Body of pancreas (tissue), 4 donors: ENCODE results near the gene PDHB.

ENCODE experiments used
- CTCF ChIP-seq, 7 experiments: fragments of 450-650 bp in 4 of 7; fragments of 200-600 bp in 3 of 7; sonication (generic) in 3 of 7; IDR thresholded peaks; one replicate each; pipeline ENCODE4 v1.5.1; 2016 to 2019; ENCODE audit warnings: antibody characterized with exemption in 7 of 7
- POLR2A ChIP-seq, 3 donors: fragments of 450-650 bp; IDR thresholded peaks; one replicate each; pipeline ENCODE4 v1.6.1; 2016; ENCODE audit warnings: antibody characterized with exemption in 3 of 3, mild to moderate bottlenecking in 2 of 3

GRCh38 chr3:58419780-58420507, 13.7 kb downstream of the PDHB start:
- no peak for TF ChIP-seq CTCF (IDR thresholded peaks at IDR 0.05)
- no peak for TF ChIP-seq POLR2A (IDR thresholded peaks at IDR 0.05)
